GM12873 (cell line): ENCODE results near the gene ARHGAP15.

Experiments
- CTCF ChIP-seq: IDR thresholded peaks from 2 replicates; pipeline ENCODE4 v1.5.1; 2012; ENCODE audit warnings: low read depth, mild to moderate bottlenecking, moderate library complexity, low read length, control low read depth; ENCODE audit not compliant: insufficient read depth; ENCODE audit errors: missing control alignments

The ARHGAP15 gene

GRCh38 chr2:143649226-143649740 lies 520.1 kb downstream of the ARHGAP15 start:
- TF ChIP-seq CTCF: no peak

- TF ChIP-seq CTCF: no peak
Measured at GRCh38 chr2:143652692-143653091, 523.5 kb downstream of the ARHGAP15 start.

- TF ChIP-seq CTCF: no peak
Measured at GRCh38 chr2:143668234-143668633, 539.0 kb downstream of the ARHGAP15 start.

GRCh38 chr2:143674051-143674450 lies 544.8 kb downstream of the ARHGAP15 start:
- TF ChIP-seq CTCF: no peak

- TF ChIP-seq CTCF: no peak
Measured at GRCh38 chr2:143675021-143675420, 545.8 kb downstream of the ARHGAP15 start.

- TF ChIP-seq CTCF: no peak
Measured at GRCh38 chr2:143679617-143680016, 550.4 kb downstream of the ARHGAP15 start.

- TF ChIP-seq CTCF: no peak
Measured at GRCh38 chr2:143680885-143681405, 551.7 kb downstream of the ARHGAP15 start.
